Transverse colon (tissue), 4 donors: Measurements from ENCODE around the gene PI4KA. TPM values are rescaled to one million over a fixed set of nuclear protein-coding genes. Genes with fewer than 3 reads are reported as not detected.
"Not testable (repeated sequence)": the region's sequence is repeated elsewhere in the genome, so short reads cannot be mapped to it uniquely, and the experiment has no call there.

Source experiments
- DNase-seq: peaks from one replicate; pipeline ENCODE4 v3.0.0-alpha.2; 2019
- H3K27ac ChIP-seq, 4 donors: fragments of 200-600 bp; sonication (generic); 2 replicates each; pipeline ENCODE4 v1.5.1; 2016 to 2018; ENCODE audit warnings: inconsistent platforms in 4 of 4
- H3K27me3 ChIP-seq: fragments of 200-600 bp; sonication (generic); 2 replicates; pipeline ENCODE4 v1.5.1; 2017; ENCODE audit warnings: inconsistent platforms
- H3K36me3 ChIP-seq, 4 donors: fragments of 200-600 bp; sonication (generic); 2 replicates each; pipeline ENCODE4 v1.5.1; 2017 to 2019; ENCODE audit warnings: inconsistent platforms in 4 of 4
- H3K4me1 ChIP-seq, 4 donors: fragments of 200-600 bp; sonication (generic); 2 replicates each; pipeline ENCODE4 v1.5.1; 2017 to 2020; ENCODE audit warnings: inconsistent platforms in 4 of 4
- H3K4me3 ChIP-seq, 4 donors: fragments of 200-600 bp; sonication (generic); 1 replicate in 1 of 4; 2 replicates in 3 of 4; pipeline versions ENCODE4 v1.5.1 to v1.6.1; 2017 to 2019; ENCODE audit warnings: inconsistent platforms in 4 of 4
- H3K9me3 ChIP-seq, 2 donors: fragments of 200-600 bp; sonication (generic); 2 replicates each; pipeline ENCODE4 v1.5.1; 2017 to 2019; ENCODE audit warnings: inconsistent platforms in 2 of 2
- POLR2A ChIP-seq: fragments of 450-650 bp; IDR thresholded peaks from one replicate; pipeline ENCODE4 v1.6.1; 2016; ENCODE audit warnings: antibody characterized with exemption, mild to moderate bottlenecking, moderate library complexity
- POLR2AphosphoS5 ChIP-seq, 3 donors: sonication (generic); formaldehyde crosslinking; IDR thresholded peaks; one replicate each; pipeline ENCODE4 v1.6.1; 2016; ENCODE audit warnings: antibody characterized with exemption in 3 of 3
- WGBS, 2 donors: methylation state at CpG; one replicate each; pipeline ENCODE4 v1.1.5; 2018; ENCODE audit warnings: low coverage in 1 of 2; 5-methylcytosine and 5-hydroxymethylcytosine counted together
- in situ Hi-C, 4 donors: fragments of 200-750 bp; cut with MboI; loops; one replicate each; pipeline versions ENCODE4 v1.15.0 to v1.15.1; 2017; ENCODE audit warnings: low sequenced_read_pairs in 3 of 4, low pct_ligation_motif_present in 1 of 4, low pct_unique_long_range_greater_than_20kb in 1 of 4
- intact Hi-C: fragments of 100-400 bp; cut with DNase I; formaldehyde crosslinking; loops from one replicate; pipeline ENCODE4 v1.15.1; 2023; ENCODE audit warnings: low total_unique reads
- total RNA-seq, 4 donors: library from RNA; depleted of rRNA; stranded (reverse); fragments of >200 nt; gene quantifications; one replicate each; pipeline ENCODE4 v1.1.0, GENCODE V29; 2016
- TF ChIP-seq, protein P1 (sequence below), 5 experiments: fragments of 200-600 bp in 3 of 5; fragments of 450-650 bp in 2 of 5; sonication (generic) in 3 of 5; IDR thresholded peaks; 1 replicate in 2 of 5; 2 replicates in 3 of 5; pipeline ENCODE4 v1.5.1; 2016 to 2017; ENCODE audit warnings: antibody characterized with exemption in 5 of 5, inconsistent platforms in 3 of 5, mild to moderate bottlenecking in 2 of 5, moderate library complexity in 1 of 5

PI4KA gene
- total RNA-seq, 4 donors from 2014 or later, result 90.8 to 126 (median 109) TPM

DNA sequence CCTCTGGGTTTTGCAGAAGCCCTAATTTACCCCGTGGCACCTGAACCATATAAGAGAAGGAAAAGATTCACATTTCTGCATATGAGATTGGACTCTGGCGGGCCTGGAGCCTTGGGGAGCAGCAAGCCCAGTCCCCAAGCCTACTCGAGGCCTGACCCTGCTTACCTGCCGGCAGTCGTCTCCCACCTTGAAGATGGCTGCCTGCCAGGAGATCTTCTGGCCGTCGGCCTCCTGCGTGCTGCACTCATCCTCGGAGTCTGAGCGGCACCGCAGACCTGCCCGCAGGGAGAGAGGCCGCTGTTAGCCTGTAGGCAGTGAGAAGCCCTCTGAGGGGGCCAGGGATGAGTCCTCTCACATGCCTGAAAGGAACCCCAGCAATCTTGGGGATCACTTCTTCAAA, 145.5 kb downstream of the PI4KA start:
- DNase-seq, H3K36me3 ChIP-seq, H3K27ac ChIP-seq, H3K4me3 ChIP-seq, H3K27me3 ChIP-seq, H3K9me3 ChIP-seq, intact Hi-C loops, H3K4me1 ChIP-seq: not testable (repeated sequence)
- 95% methylated on average over 12 of the region's 13 CpGs; no CpG with 5 or more reads in 1 of the 2 donors for WGBS, 2 donors
- in situ Hi-C loops, result loop anchor here in 1 of 4 donors (25.0 kb wide), 1 partner anchor 126 kb away; no protein-coding TSS in a partner anchor

DNA sequence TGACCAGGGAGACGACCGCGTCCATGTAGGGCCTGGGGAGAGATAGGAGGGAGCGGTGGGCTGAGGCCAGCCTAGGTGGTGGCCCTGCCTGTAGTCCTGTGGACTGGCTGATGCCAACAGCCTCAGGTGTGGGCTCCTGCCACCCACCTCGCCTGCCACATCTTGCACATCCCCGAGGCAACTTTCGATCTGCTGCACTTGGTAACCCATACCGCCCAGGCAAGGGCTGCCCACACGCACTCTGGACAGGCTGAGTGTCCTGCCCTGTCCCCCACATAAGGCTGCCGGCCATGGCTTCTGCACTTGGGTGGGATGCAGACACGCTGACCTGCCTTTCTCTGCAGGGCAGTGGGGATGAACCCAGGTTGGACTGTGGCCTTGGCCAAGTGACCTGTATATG, 148.6 kb downstream of the PI4KA start:
- 95% methylated on average over 6 of the region's 11 CpGs; no CpG with 5 or more reads in 1 of the 2 donors for WGBS, 2 donors

DNA sequence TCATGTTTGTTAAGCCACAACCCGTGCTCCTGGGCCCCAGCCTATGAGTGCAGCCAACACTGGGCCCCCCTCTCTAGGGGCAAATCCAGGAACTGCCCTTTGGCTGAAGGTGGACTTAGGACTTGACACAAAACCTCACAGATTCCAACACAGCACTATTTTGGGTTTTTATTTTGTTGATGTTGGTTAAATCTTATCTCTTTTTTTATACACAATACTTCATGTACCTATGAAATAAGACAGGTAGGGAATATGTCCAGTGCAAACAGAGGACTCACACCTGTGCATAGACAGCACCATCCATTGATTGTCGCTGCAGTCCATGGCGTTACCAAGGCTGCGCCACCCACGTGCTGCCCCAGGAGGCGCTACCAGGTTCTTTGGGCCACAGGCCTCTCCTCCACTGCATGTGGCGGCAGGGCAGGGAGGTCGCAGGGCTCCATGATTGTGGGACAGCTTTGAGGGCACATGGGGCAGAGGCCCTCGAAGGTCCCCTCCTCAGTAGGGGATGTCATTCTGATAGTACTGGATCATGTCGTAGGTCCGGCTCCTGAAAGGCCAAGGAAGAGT, 151.0 kb downstream of the PI4KA start:
- H3K4me1 ChIP-seq, result peaks cover 5 to 11% (median 9%) of the 10 kb centered on the region in 4 donors
- H3K9me3 ChIP-seq, H3K36me3 ChIP-seq, H3K4me3 ChIP-seq, intact Hi-C loops, H3K27me3 ChIP-seq, H3K27ac ChIP-seq, DNase-seq: not testable (repeated sequence)
- in situ Hi-C loops, result loop anchor here in 1 of 4 donors (25.0 kb wide), 1 partner anchor 120 kb away; no protein-coding TSS in a partner anchor
- 97% methylated on average over 10 of the region's 11 CpGs; no CpG with 5 or more reads in 1 of the 2 donors for WGBS, 2 donors

More for the DNA sequence above, 148.6 kb downstream of the PI4KA start:
- in situ Hi-C loops, result loop anchor here in 1 of 4 donors (25.0 kb wide), 1 partner anchor 123 kb away; no protein-coding TSS in a partner anchor
- DNase-seq, H3K9me3 ChIP-seq, H3K4me3 ChIP-seq, intact Hi-C loops, H3K4me1 ChIP-seq, H3K27me3 ChIP-seq, H3K36me3 ChIP-seq, H3K27ac ChIP-seq: not testable (repeated sequence)

GRCh38 chr22:20703816-20704609, 154.6 kb downstream of the PI4KA start:
- in situ Hi-C loops, result loop anchor here in 1 of 4 donors (25.0 kb wide), 1 partner anchor 117 kb away; no protein-coding TSS in a partner anchor
- H3K27ac ChIP-seq, result peak overlapping the region; percentile 28 to 91 (median 85)
- H3K4me1 ChIP-seq, result peaks cover 5 to 14% (median 10%) of the 10 kb centered on the region in 4 donors
- intact Hi-C loops, H3K27me3 ChIP-seq, H3K9me3 ChIP-seq, H3K36me3 ChIP-seq: not testable (repeated sequence)
- TF ChIP-seq, protein P1, sequence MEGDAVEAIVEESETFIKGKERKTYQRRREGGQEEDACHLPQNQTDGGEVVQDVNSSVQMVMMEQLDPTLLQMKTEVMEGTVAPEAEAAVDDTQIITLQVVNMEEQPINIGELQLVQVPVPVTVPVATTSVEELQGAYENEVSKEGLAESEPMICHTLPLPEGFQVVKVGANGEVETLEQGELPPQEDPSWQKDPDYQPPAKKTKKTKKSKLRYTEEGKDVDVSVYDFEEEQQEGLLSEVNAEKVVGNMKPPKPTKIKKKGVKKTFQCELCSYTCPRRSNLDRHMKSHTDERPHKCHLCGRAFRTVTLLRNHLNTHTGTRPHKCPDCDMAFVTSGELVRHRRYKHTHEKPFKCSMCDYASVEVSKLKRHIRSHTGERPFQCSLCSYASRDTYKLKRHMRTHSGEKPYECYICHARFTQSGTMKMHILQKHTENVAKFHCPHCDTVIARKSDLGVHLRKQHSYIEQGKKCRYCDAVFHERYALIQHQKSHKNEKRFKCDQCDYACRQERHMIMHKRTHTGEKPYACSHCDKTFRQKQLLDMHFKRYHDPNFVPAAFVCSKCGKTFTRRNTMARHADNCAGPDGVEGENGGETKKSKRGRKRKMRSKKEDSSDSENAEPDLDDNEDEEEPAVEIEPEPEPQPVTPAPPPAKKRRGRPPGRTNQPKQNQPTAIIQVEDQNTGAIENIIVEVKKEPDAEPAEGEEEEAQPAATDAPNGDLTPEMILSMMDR (IDR thresholded peaks at IDR 0.05), result peak in 3 of 5 experiments; percentile 12 to 41 (median 40)
- WGBS, 2 donors, result 1% methylated on average over 40 of the region's 79 CpGs; no CpG with 5 or more reads in 1 of the 2 donors
- peak overlapping the region in 3 of 4 donors; percentile 45 to 58 (median 46) for H3K4me3 ChIP-seq
- peak; percentile 26 for DNase-seq

- WGBS, 2 donors, result no CpG with 5 or more reads among the region's 25 CpGs
- H3K27me3 ChIP-seq, H3K9me3 ChIP-seq, H3K36me3 ChIP-seq, intact Hi-C loops, DNase-seq: not testable (repeated sequence)
- in situ Hi-C loops, result loop anchor here in 1 of 4 donors (25.0 kb wide), 1 partner anchor 116 kb away; no protein-coding TSS in a partner anchor
- peaks cover 5 to 14% (median 10%) of the 10 kb centered on the region in 4 donors for H3K4me1 ChIP-seq
- peak overlapping the region in 3 of 4 donors; percentile 45 to 58 (median 46) for H3K4me3 ChIP-seq
- H3K27ac ChIP-seq, result peak overlapping the region; percentile 28 to 91 (median 85)
These were observed 155.2 kb downstream of the PI4KA start for GRCh38 chr22:20703414-20703806.

- Histone ChIP-seq H3K27ac (peak overlapping the region; percentile 81 to 91 (median 85)), H3K4me1 (peaks cover 5 to 14% (median 10%) of the 10 kb centered on the region in 4 donors), H3K4me3 (peak overlapping the region; percentile 44 to 58 (median 46))
- H3K9me3 ChIP-seq, H3K27me3 ChIP-seq, intact Hi-C loops, H3K36me3 ChIP-seq: not testable (repeated sequence)
- peak; percentile 97 for DNase-seq
- in situ Hi-C loops, result loop anchor here in 1 of 4 donors (25.0 kb wide), 1 partner anchor 115 kb away; no protein-coding TSS in a partner anchor
- 0% methylated on average over 34 of the region's 64 CpGs; no CpG with 5 or more reads in 1 of the 2 donors for WGBS, 2 donors
- TF ChIP-seq POLR2AphosphoS5 (IDR thresholded peaks at IDR 0.05) (peak; percentile 15 to 77 (median 65)), POLR2A (peak; percentile 82)
- TF ChIP-seq, protein P1 (IDR thresholded peaks at IDR 0.05), result peak in 1 of 5 experiments; percentile 21
These were observed 155.8 kb downstream of the PI4KA start for GRCh38 chr22:20702546-20703413.

- peak overlapping the region; percentile 44 to 58 (median 46) for H3K4me3 ChIP-seq
- in situ Hi-C loops, result loop anchor here in 1 of 4 donors (25.0 kb wide), 1 partner anchor 115 kb away; no protein-coding TSS in a partner anchor
These were observed 156.5 kb downstream of the PI4KA start for GRCh38 chr22:20702175-20702545.

More at GRCh38 chr22:20702175-20702545, 156.5 kb downstream of the PI4KA start:
- peak overlapping the region; percentile 81 to 91 (median 85) for H3K27ac ChIP-seq
- DNase-seq, intact Hi-C loops, H3K27me3 ChIP-seq, H3K9me3 ChIP-seq, H3K36me3 ChIP-seq: not testable (repeated sequence)
- WGBS, 2 donors, result 1% methylated on average over 14 of the region's 35 CpGs; no CpG with 5 or more reads in 1 of the 2 donors
- H3K4me1 ChIP-seq, result peaks cover 5 to 14% (median 11%) of the 10 kb centered on the region in 4 donors
